CD4-positive, alpha-beta T cell treated with Interleukin-15 for 4 hours (primary cell): ENCODE measurements around the gene KRT82.
"Not testable (repeated sequence)": the region's sequence is repeated elsewhere in the genome, so short reads cannot be mapped to it uniquely, and the experiment has no call there.

ENCODE experiments used
- DNase-seq: peaks from one replicate; pipeline ENCODE4 v3.0.0-alpha.2; 2020; ENCODE audit warnings: low spot score

KRT82 gene

DNA sequence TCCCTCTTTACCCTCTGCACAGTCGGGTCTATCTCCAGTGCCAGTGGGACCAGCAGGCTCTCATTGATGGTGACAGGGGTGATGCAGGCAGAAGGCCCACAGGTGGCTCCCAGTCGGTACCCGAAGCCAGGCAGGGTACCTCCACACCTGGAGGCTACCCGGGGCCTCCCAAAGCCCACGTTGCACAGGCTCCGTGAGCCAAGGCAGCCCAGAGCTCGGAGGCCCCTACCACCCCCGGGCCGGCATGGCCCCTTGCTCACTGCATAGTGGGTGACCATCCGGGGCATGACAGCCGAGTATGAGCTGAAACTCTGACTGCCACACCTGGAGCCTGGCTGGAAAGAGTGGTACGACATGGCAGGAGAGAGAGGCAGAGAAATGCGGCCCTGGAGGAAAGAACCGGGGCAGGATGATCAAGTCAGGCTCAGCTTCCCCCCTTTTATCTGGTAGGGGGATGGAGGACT, at the start of gene KRT82:
KRT82 (minus strand) TSS at position 414 of the 464 bp plus-strand sequence; CDS start at position 356, 58 bp downstream.
- no peak for DNase-seq

DNA sequence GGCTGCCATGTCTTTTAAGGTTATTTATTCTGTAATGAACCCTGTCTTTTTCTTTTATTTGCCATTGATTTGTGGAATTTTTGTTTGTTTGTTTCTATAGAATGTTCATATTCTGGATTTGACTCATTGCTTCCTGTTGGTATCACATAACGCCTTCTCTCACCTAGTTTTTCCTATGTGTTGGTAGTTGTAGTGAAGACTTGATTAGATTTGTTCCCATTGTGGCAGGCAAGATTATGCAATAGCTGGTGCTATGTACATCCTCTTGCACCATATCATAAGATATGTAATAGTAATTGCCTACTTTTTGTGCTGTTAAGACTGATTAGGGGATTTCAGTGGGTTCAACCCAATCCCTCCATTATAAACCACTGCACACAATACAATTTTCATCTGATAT, 49.7 kb upstream of the KRT82 start:
- no peak for DNase-seq

DNA sequence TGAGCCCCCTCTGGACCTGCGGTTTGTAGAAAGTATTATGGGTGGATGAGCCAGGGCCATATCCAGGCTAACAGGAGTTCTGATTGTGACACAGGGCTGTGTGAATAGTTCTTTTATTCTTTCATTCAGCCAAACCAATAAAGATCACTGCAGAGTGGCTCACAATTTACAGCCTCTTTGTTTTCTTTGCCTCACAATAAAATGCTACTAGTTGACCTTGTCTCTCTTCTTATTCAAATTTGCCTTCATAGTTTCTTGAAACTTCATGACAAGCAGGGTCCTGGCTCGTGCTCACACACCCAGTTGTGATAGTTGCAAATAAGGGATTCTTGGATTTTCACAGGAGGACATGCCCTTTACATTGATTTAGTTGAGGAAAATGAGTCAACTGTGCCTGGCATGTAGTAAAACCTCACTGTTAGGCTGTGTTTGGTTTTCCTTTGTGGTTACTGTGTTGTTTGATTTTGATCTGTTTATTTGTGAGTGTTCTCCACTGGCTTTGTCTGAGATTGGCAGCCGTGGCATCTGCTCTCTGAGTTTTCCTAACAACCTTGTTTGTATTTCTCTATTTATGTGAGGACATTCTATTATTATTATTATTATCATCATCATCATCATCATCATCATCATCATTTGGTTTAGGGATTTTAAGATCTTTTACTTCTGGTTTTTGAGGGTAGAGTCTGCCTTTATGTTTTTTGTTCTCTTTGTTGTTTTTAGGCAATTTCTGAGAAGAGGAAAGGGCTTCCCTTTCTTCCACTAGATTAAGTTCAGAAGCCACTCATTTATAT, 48.5 kb upstream of the KRT82 start:
- DNase-seq: no peak

DNA sequence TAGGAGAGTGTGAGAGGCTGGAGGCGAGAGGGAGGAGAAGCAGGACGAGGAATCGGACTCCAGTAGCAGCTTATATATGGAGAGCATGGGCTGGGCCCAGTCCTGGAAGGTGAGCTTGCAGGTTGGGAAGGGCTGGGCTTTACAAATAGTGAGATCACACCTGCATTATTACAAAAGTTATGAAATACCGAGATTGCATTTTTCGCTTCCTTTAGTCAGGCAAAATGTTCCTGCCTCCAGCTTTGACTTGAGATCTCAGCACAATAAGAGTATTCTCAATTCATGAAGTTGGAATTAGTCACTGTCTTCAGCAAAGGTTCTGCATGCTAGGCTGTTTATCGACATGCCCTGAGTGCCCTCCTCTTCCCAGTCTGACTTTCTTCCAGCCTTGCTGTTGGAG, 46.0 kb upstream of the KRT82 start, which contains the start of gene KRT6B:
KRT6B (minus strand) TSS at position 46 of the 400 bp plus-strand sequence. CDS start 68 bp downstream, outside the sequence.
- no peak for DNase-seq

DNA sequence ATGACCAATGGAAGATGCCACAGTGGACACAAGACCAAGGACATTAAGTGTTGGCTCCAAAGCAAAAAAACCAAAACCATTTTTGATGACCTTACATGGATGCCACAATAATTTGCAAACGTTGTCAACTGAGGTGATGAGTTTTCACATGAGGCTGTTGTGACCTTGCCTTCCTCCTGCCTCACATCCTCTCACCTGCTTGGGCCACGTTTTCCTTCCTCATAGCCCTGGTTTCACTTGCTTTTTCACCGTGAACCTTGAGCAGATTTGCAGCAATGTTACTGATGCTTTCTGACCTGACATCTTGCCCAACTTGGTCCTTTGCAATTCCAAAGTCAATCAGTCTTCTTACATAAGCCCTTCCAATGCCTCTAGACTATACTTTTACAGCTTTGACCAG, 42.1 kb upstream of the KRT82 start:
- DNase-seq: no peak

DNA sequence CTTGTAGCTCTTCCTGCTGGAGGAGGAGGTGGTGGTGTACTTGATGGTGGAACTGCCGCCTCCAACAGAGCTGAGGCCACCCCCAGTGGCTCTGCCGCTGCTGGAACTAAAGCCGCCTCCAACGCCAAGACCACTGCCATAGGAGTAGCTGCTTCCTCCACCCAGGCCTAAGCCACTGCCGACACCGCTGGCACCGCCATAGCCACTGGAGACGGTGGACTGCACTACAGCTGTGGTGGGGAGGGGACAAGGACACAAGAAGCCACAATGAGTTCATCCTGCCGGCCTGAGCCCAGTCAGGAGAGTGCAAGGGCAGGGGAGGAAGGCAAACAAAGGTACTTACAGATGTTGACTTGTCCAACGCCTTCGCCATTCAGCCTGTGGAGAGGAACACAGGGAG, 41.1 kb upstream of the KRT82 start:
- not testable (repeated sequence) for DNase-seq

DNA sequence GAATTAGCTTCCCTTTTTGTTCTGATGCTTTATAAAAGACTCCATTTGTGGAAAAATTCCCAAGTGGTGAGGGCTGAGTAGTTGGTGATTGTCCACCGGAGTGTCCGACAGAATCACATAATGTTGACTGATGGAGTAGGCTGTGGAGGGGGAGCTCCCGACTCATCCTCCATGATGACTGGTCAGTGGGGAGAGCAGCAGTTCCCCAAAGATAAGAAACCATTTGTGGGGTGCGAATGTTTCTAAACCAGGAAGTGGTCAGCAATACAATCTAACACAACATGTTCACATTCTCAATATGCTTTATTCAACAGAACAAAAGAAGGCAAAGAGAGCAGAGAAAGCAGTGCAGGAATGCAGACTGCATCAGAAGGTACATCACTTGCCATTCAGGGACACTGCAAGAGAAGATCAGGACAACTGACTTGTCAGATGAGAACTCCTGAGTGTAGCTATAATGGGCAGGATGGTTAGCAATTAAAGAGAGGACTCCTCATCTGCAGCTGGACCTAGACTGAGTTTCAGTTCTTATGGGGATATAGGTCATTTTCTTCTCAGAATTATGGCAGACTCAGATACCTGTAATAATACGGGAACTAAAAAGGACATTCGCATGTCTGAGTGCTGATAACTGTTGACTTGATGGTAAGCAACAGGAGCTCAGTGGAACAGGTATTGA, 40.4 kb upstream of the KRT82 start:
- DNase-seq: no peak

DNA sequence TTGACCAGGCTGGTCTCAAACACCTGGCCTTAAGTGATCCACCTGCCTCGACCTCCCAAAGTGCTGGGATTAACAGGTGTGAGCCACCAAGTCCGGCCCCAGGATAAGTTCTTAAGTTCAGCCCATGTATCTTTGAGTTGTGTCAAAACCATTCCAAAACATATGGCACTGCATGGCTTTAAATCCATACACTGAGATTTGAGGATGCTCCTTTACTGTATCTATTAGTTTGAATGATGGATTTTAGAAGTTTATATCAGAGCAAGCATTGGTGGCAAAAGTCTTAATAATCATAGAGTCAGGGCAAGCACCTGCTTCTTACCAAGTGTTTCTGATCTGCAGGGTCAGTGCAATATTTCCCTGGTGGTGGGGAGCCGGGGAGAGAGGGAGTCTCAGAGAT, 39.7 kb upstream of the KRT82 start:
- DNase-seq: no peak

DNA sequence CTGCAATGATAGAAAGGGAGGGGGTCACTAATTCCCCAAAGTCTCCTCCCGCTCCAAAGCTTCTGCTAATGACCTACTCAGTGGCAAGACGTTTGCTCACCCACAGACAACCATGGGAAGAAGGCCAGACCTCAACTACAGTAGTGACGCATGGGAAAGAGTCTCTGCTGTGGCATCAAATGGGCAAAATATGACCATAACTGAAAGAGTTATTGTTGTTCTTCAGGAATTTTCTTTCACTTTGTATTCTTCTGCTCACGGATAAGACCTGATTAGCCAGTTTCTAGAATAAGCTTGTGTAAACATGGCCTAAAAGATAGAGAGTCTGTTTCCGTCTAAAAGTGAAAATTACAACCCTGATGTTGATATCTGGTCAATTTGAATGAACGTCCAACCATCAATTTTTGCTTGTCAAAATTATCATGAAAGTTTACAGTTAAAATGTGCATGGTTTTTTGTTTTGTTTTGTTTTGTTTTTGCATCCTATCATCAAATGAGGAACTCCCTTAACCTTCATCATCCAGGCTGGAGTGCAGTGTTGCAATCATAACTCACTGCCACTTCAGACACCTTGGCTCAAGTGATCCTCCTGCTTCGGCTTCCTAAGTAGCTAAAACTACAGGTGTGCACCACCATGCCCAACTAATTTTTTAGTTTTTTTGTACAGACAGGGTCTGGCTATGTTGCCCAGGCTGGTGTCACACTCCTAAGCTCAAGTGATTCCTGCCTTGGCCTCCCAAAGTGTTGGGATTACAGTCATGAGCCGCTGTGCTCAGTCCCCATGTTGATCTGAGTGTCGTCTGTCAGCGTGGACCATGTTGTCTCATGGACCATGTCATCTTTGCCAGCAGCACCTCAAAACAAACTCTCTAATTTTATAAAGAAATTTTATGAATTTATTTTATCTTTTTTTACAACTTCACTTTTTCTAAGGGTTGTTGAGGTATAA, 38.8 kb upstream of the KRT82 start:
- DNase-seq: no peak

DNA sequence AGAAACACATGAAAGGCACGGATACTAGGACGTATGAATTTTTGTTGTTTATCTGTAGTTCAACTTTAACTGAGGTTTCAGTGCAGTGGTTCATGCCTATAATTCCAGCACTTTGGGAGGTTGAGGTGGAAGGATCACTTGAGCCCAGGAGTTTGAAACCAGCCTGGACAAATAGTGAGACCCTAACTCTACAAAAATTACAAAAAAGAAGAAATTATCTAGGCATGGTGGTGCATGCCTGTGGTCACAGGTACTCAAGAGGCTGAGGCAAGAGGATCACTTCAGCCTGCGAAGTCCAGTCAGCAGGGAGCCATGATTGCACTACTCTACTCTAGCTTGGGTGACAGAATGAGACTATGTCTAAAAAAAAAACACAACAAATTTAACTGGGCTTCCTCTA, 37.8 kb upstream of the KRT82 start:
- DNase-seq: no peak

DNA sequence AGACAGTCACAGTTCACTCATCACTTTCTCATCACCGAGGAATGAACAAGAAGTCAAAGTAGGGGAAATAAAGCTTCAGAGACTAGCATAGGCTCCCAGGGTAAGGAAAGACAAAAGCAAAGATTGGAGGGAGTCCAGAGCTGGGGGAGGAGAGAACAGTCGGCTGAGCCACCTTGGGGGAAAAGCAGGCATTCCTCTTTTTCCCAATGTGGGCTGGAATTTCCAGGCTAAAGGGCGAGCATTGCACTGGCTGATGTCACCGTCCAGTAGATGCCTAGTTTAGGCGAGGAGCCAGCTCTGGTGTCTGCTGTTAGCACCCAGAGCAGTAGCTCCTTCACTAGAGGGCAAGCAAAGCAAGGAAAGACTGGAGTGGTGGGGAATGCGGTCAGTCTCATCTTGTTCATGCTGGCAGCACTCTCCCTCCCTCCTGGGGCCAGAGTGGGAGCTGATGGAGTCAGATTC, 36.5 kb upstream of the KRT82 start:
- no peak for DNase-seq

DNA sequence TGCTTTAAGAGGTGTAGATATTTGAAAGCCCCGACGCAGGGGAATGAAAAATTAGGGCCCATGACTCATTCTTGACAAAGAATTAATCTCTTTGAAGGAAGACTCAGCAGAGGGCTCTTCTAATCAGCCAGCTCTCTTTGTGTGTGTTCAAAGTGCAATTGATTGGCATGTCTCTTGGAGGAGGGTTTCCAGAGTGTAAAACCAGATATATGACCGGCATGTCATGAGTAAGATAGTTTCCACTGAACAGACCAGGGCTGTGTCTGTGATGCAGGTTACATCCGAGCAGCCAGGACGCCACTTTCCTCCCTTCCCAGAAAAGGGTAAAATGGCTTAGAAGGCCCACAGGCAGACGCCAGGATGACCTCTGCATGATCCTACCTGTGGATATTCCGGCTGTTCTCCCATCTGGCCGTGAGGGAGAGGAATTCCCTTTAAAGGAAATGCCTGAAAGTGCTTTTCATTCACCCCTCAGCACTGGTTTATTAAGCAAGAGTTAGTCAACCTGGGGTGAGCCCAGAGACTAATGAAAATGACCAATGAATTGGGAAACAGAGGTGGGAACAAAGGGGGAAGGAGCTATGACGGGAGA, 35.3 kb upstream of the KRT82 start:
- no peak for DNase-seq

DNA sequence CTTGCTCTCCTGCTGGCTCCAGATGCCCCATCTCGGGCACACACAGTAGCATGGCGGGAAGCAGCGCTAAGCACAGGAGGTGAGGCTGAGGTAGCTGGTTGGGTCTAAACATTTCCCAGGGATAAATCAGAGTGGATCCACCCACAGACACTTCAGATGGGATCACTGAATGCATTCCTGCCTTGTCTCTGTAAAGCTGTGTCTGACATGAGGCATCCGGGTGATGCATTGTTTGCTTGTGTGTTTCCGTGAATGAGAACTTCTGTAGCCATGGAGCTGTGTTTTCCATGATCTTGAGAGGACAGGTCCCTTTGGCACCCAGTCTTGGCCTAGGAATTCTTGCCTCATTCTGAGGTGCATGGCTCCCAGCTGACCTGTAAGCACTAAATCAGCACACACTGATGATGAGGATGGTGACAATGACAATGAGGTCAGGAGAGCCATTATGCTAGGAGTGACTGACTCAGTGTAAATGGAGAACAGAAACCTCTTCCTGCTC, 34.7 kb upstream of the KRT82 start:
- no peak for DNase-seq

DNA sequence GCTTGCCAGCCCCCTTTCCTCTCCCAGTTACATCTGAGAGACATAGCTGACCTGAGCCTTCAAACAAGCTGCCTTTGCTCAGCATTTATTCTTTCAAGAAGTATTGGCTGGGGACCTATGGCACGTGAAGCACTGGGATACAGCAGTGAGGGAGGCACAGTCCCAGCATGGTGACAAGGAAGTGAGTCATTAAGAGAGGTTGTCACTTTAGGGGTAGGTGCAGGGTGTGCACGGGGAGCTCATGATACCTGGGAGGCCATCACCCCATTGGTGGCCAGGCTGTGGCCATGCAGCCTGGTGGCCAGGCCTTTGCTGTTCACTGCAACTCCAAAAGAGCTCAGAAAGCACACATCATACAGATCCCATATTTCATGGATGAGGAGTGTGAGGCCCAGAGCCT, 33.7 kb upstream of the KRT82 start:
- DNase-seq: no peak

DNA sequence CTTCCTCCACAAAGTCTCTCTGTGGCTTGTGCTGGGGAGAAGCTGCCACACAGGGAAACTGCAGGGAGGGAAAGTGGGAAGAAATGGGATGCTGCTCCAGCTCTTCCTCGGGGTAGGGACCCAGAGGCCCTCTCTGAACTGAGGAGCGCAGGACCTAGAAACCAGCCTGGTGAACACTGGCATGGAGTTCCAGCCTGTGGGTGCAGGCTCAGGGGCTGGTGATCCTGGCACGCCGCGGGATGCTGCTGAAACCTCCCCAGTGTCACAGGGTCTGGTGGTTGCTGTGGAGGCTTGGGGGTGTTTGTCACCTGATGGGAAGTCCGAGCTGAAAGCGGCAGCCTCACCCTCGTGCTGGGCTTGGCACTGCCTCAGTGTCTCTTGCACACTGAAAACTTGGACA, 33.3 kb upstream of the KRT82 start:
- DNase-seq: no peak

DNA sequence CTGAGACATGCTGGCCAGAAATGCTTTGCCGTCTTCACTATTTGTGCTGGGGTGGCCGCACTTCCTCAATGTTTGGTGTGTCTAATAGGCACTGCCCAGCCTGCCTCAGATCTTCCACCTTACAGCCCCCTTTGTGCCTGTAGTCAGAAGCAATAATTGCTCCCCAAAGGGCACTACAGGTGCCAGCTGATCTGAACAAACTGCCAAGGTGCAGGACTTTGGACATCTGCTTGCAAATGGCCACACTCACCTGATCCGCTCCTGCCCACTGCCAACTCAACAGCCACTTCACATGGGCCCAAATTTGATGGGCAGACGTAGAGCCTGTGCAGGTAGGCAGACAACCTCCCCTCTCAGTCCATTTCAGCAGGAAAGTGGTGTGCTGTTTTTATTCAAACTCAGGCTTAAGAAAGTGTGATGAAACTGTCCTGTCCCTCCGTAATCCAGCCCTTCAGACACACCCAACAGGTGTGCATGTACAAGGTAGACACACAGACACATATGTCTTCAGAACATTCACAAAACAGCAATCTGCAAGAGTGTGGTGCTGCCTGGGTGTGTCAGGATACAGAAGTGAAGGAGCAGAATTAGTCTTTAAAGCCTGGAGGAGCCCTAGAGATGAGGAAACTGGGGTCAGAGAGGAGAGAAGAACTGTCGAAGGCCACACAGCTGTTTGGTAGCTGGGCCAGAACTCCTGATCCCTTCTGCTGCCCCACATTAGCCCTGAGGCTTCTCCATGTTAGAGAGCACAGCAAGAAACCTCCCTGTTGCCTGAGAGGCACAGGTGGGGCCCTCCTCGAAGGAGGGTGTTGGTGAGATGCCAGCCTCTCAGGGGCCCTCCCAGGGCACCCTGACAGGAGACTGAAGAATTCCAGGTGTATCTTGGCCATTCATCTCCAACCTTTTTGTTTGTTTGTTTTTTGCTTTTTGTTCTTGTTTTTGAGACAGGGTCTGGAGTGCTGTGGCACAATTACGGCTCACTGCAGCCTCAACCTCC, 32.5 kb upstream of the KRT82 start:
- DNase-seq: no peak

DNA sequence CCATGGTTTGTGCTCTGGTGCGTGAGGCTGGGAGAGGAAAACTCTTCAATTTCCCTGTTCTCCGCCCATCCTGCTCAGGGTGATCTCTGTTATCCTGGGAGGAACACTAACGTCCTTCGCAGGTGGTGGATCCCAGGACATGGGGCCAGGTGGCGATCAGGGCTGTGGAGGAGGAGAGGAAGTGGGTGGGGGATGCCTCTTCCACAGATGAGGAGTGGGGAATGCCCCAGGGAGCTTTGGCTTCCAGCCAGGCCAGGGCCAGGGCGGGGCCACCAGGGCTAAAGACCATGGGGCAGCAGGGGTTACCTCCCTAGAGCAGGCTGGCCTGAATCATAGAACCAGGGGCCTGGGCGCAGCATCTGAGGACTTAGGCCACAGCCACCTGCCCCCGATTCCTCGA, 31.4 kb upstream of the KRT82 start:
- DNase-seq: no peak

DNA sequence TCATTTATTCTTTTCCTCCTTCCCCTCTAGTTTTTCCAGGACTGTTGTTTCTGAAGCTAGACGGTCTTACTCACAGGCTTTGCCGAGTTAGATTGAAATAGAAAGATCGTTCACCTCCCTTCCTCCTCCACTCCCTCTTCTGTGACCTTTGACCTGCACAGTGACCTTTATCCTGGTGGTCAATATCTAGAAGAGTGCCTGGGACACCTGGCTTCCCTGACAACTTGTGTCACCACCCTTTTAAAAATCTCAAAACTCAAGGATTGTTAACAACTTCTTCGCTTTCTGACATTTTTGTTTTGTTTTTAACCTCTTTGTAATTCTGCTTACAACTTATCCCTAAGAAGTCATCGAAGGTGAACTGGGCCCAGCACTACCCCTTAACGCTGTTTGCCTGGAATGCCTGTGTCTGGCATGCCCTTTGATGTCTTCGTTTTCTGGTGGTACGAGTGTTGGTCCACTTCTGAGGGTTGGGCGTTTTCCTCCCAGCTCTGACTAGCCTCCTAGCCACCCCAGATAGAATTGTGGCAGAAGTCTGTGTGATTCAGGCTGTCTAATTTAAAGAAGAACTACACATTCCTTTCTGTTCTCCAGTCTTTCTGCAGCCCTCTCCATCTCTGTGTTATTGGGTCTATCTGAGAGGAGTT, 30.8 kb upstream of the KRT82 start:
- DNase-seq: no peak

DNA sequence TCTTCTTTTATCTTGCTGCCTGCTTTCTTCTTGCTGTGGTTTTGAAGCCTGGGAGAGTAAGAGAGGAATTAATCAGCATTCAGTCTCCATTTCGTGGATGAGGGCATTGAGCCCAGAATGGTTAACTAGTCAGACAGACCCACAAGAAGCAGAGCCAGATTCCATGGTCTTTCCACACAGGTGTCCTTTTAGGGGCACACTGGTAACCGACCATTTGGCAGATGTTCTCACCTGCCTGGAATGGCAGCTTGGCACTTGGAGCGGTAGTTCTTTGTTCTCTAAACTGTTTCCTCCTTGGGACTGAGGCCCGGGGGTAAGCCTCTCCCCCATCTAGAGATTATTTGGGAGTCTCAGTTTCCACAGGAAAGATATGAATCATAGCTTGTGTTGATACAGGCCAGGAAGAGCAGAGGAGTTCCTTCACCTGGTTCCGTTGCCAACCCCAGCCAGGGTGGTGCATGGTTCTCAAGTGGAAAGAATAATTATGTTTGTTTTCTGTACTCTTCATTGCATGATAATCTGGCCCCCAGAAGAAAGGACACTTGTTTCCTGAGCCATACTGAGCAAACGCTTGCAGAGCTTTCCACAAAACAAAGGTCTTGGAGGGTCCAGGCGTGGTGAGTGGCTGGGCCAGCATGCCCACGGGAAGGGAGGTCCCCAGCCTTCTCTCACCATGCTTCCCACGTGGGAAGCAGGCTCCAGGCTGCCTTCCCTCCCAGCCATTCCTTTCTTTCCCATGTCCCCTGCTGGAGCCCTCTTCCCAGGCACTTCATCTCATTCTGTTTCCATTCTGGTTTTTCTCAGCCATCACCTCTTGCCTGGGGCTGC, 30.1 kb upstream of the KRT82 start:
- no peak for DNase-seq
